Loucy (cell line): ENCODE results near the gene TXNIP.

Experiments
- CTCF ChIP-seq: fragments of 200-600 bp; sonication (generic); conservative IDR thresholded peaks from 2 replicates; pipeline ENCODE4 v1.5.1; 2014; ENCODE audit warnings: mild to moderate bottlenecking, antibody characterized with exemption, low read length
- EZH2phosphoT487 ChIP-seq: fragments of 200-600 bp; IDR thresholded peaks from 2 replicates; pipeline ENCODE4 v1.6.1; 2018; ENCODE audit warnings: antibody characterized with exemption, mild to moderate bottlenecking, moderate library complexity, borderline replicate concordance

DNA sequence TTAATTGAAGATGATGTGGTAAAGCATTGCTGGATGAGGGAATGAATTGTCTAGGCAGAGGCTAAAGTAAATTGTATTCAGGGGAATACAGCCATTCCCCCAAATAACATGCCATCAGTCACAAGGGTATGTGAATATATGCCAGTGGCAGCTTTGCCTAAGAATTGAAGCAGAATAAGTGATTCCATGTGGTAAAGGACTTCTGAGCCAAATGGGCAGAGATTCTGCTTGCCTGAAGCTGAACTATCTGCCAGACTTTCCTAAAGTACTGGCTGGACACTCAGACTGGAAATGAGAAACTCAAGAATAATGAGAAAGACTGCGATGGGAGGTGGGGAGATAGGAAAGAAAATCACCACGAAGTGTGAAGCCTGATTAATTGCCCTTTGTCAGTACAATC, 40.9 kb downstream of the TXNIP start:
- TF ChIP-seq CTCF (no peak), EZH2phosphoT487 (no peak)
